Measurements from ENCODE around the gene RSPRY1. TPM values are rescaled to one million over a fixed set of nuclear protein-coding genes. Genes with fewer than 3 reads are reported as not detected.

The RSPRY1 gene
- total RNA-seq, 4 donors from 2014 or later, result 13.7 to 27.2 (median 23.1) TPM

DNA sequence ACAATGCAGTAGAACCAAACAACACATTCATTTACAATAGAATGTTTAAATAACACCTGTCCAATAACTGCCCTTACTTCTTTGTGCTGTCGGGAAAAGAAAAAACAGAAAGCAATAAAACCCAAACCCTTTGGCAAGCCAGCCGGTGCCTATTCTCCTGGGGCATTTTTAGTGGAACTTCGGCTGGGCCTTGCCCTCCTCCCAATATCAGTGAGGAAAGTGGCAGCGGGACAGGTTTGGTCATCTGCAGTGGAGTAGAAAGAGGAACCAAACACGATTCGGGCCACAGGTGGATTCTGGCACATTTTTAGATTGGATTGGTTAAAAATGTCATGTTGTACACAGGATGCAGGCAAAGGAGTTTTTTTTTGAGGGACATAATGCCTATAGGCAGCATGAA lies 32.3 kb upstream of the RSPRY1 start:
- no peak for DNase-seq

DNA sequence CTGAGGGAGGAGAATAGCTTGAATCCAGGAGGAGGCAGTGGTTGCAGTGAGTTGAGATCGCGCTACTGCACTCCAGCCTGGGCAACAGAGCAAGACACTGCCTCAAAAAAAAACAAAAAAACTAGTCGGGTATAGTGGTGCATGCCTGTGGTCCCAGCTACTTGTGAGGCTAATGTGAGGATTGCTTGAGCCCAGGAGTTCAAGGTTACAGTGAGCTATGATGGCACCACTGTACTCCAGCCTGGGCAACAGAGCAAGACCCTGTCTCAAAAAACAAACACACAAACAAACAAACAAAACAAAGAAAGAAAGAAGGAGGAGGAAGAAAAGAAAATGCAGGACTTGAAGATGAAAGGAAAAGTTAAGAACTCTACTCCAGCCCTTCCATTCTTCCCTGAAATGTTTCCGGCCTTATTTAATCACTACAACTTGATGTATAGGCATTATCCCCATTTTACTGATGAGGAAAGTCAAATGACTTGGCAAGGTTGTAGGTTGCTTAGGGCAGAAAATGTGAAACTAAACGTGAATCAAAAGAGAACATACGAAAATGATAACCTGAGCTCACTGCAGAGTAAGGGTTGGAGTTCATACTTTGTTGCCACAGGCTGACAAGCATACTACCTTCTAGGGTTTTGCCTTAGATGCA lies 30.3 kb upstream of the RSPRY1 start:
- WGBS, 2 donors, result 84 to 92% methylated on average over 5 to 6 of the region's 6 CpGs
- no peak for TF ChIP-seq POLR2A (IDR thresholded peaks at IDR 0.05)
- TF ChIP-seq, protein P1, sequence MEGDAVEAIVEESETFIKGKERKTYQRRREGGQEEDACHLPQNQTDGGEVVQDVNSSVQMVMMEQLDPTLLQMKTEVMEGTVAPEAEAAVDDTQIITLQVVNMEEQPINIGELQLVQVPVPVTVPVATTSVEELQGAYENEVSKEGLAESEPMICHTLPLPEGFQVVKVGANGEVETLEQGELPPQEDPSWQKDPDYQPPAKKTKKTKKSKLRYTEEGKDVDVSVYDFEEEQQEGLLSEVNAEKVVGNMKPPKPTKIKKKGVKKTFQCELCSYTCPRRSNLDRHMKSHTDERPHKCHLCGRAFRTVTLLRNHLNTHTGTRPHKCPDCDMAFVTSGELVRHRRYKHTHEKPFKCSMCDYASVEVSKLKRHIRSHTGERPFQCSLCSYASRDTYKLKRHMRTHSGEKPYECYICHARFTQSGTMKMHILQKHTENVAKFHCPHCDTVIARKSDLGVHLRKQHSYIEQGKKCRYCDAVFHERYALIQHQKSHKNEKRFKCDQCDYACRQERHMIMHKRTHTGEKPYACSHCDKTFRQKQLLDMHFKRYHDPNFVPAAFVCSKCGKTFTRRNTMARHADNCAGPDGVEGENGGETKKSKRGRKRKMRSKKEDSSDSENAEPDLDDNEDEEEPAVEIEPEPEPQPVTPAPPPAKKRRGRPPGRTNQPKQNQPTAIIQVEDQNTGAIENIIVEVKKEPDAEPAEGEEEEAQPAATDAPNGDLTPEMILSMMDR (IDR thresholded peaks at IDR 0.05), result no peak
- H3K36me3 ChIP-seq, result peaks cover 6 to 92% (median 14%) of the 10 kb centered on the region in 3 donors
- peaks cover 0 to 6% (median 0%) of the 10 kb centered on the region in 3 donors for H3K4me1 ChIP-seq
- no peak for DNase-seq
- H3K9me3 ChIP-seq, result no peaks in the 10 kb centered on the region
- intact Hi-C loops (cut with DNase I), result no loop called here
- H3K27ac ChIP-seq, result no peak overlapping the region
- no peak overlapping the region for H3K4me3 ChIP-seq
- H3K27me3 ChIP-seq, result no peaks in the 10 kb centered on the region

More for the DNA sequence above, 32.3 kb upstream of the RSPRY1 start:
- intact Hi-C loops (cut with DNase I), result no loop called here
- 78 to 90% methylated on average over 6 of the region's 6 CpGs for WGBS, 2 donors
- Histone ChIP-seq H3K4me3 (no peak overlapping the region), H3K27ac (no peak overlapping the region), H3K9me3 (no peaks in the 10 kb centered on the region), H3K27me3 (no peaks in the 10 kb centered on the region), H3K4me1 (peaks cover 0 to 4% (median 0%) of the 10 kb centered on the region in 3 donors), H3K36me3 (peaks cover 6 to 73% (median 9%) of the 10 kb centered on the region in 3 donors)
- TF ChIP-seq POLR2A (IDR thresholded peaks at IDR 0.05), result no peak
- TF ChIP-seq, protein P1 (IDR thresholded peaks at IDR 0.05), result no peak

DNA sequence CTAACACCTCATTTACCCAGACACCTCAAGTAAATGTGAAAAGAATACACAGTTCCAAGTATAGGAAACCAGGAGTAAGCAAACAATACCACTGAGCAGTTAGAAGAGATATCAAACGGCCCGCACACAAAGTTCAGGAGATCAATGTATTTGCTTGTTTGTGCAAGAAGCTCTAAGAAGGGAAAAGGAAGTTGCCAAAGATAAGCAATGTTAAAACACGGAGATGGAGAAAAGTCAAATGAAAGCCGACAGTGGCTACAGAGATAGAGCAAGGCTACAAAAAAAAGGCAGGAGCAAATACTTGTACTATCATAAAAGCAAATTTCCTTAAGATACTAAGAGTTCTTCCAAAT lies 29.8 kb upstream of the RSPRY1 start:
- Histone ChIP-seq H3K4me3 (no peak overlapping the region), H3K36me3 (peaks cover 6 to 97% (median 14%) of the 10 kb centered on the region in 3 donors), H3K27ac (no peak overlapping the region), H3K9me3 (no peaks in the 10 kb centered on the region), H3K4me1 (peaks cover 0 to 6% (median 0%) of the 10 kb centered on the region in 3 donors), H3K27me3 (no peaks in the 10 kb centered on the region)
- DNase-seq, result no peak
- no peak for TF ChIP-seq POLR2A (IDR thresholded peaks at IDR 0.05)
- TF ChIP-seq, protein P1 (IDR thresholded peaks at IDR 0.05), result no peak
- intact Hi-C loops (cut with DNase I), result no loop called here
- 73 to 85% methylated on average over 4 of the region's 4 CpGs for WGBS, 2 donors

- intact Hi-C loops (cut with DNase I), result no loop called here
- TF ChIP-seq, protein P1 (IDR thresholded peaks at IDR 0.05), result no peak
- TF ChIP-seq POLR2A (IDR thresholded peaks at IDR 0.05), result no peak
- WGBS, 2 donors, result 100% methylated on average over 1 of the region's 1 CpG
Observed at GRCh38 chr16:57157533-57157932, 28.6 kb upstream of the RSPRY1 start.

GRCh38 chr16:57159447-57159846 lies 26.7 kb upstream of the RSPRY1 start:
- intact Hi-C loops (cut with DNase I), result no loop called here

More at GRCh38 chr16:57157533-57157932, 28.6 kb upstream of the RSPRY1 start:
- Histone ChIP-seq H3K27ac (no peak overlapping the region), H3K4me1 (peaks cover 0 to 6% (median 0%) of the 10 kb centered on the region in 3 donors), H3K36me3 (peaks cover 6 to 99% (median 14%) of the 10 kb centered on the region in 3 donors), H3K27me3 (no peaks in the 10 kb centered on the region), H3K9me3 (no peaks in the 10 kb centered on the region), H3K4me3 (no peak overlapping the region)
- DNase-seq, result no peak

More at GRCh38 chr16:57159447-57159846, 26.7 kb upstream of the RSPRY1 start:
- H3K27ac ChIP-seq, result no peak overlapping the region
- H3K4me3 ChIP-seq, result no peak overlapping the region
- H3K36me3 ChIP-seq, result peaks cover 7 to 99% (median 12%) of the 10 kb centered on the region in 3 donors
- no peak for TF ChIP-seq POLR2A (IDR thresholded peaks at IDR 0.05)
- TF ChIP-seq, protein P1 (IDR thresholded peaks at IDR 0.05), result no peak
- WGBS, 2 donors, result 77 to 96% methylated on average over 4 of the region's 4 CpGs
- DNase-seq, result no peak
- H3K27me3 ChIP-seq, result no peaks in the 10 kb centered on the region
- H3K9me3 ChIP-seq, result no peaks in the 10 kb centered on the region
- H3K4me1 ChIP-seq, result peaks cover 0 to 6% (median 0%) of the 10 kb centered on the region in 3 donors
